NB4 (cell line): ENCODE data around the gene MAP3K14.

Experiments used
- DNase-seq: peaks from one replicate; pipeline ENCODE4 v3.0.0; 2010; ENCODE audit warnings: low read depth
- H3K4me3 ChIP-seq: one replicate; pipeline ENCODE4 v1.5.1; 2011; ENCODE audit warnings: mild to moderate bottlenecking, low read depth, low read length, moderate library complexity
- MYC ChIP-seq: IDR thresholded peaks from 2 replicates; pipeline ENCODE4 v1.6.1; 2011; ENCODE audit warnings: low read depth, low read length
- POLR2A ChIP-seq: IDR thresholded peaks from 2 replicates; pipeline ENCODE4 v1.6.1; 2011; ENCODE audit warnings: mild to moderate bottlenecking; ENCODE audit not compliant: insufficient read length; ENCODE audit errors: extremely low read depth
- TF ChIP-seq, protein P1 (sequence below): IDR thresholded peaks from one replicate; pipeline ENCODE4 v1.5.1; 2012; ENCODE audit warnings: low read depth, low read length
- TF ChIP-seq, protein P2 (sequence below): IDR thresholded peaks from 2 replicates; pipeline ENCODE4 v1.6.1; 2011; ENCODE audit warnings: low read depth, low read length

The MAP3K14 gene

DNA sequence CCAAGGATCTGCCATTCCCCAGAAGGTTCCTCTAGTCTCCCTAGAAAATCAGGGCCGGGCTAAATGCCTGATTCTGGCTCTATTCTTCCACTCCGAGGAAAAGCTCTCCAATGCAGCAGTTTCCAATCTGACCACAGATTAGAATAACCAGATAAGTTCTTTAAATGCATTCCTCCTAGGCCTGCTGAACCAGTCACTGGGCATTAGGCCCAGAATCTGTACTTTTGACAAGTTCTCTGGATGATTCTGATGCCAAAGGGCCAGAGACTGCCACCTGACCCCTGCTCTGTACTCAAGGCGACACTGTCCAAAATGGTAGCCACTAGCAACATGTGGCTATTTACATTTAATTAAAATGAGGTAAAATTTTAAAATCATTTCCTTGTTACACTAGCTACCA lies 22.3 kb downstream of the MAP3K14 start:
- no peak overlapping the region for H3K4me3 ChIP-seq
- no peak for TF ChIP-seq POLR2A
- TF ChIP-seq, protein P1, sequence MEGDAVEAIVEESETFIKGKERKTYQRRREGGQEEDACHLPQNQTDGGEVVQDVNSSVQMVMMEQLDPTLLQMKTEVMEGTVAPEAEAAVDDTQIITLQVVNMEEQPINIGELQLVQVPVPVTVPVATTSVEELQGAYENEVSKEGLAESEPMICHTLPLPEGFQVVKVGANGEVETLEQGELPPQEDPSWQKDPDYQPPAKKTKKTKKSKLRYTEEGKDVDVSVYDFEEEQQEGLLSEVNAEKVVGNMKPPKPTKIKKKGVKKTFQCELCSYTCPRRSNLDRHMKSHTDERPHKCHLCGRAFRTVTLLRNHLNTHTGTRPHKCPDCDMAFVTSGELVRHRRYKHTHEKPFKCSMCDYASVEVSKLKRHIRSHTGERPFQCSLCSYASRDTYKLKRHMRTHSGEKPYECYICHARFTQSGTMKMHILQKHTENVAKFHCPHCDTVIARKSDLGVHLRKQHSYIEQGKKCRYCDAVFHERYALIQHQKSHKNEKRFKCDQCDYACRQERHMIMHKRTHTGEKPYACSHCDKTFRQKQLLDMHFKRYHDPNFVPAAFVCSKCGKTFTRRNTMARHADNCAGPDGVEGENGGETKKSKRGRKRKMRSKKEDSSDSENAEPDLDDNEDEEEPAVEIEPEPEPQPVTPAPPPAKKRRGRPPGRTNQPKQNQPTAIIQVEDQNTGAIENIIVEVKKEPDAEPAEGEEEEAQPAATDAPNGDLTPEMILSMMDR, result no peak
- no peak for TF ChIP-seq MYC
- TF ChIP-seq, protein P2, sequence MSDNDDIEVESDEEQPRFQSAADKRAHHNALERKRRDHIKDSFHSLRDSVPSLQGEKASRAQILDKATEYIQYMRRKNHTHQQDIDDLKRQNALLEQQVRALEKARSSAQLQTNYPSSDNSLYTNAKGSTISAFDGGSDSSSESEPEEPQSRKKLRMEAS, result no peak
- no peak for DNase-seq

DNA sequence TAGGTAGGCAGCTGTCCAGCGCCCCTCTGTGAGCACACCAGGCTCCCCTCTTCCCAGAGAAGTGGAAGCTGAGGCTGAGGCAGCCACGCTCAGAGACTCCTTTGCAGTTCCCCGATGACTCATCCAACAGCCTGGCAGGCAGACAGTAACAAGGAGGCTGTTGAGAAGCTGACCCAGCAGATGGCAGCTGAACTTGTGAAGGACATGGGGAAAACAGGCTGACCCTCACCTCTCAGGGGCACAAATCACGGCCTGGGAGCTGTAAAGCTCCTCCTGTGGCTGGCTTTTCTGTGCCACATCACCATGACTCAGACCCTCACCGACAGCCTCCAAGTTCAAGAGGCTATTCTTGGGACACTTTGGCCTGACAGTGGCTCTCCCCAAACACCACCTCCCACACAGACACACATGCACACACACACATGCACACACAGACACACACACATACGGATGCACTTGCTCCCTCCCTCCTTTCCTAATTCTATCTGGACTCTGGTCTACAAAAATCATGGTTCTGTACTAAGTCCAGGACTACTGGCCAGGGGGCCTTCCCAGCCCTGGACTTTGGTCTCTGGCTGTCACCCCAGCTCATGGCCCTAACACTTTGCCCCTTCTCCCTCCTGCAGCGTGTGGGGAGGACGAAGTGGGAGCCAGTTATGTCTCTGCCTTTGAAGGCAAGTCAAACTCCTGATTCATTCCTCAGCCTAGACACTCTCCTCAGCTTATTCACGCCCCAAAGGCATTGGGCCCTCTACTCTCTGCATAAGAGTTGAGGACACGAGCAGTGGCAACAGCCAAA lies 23.2 kb downstream of the MAP3K14 start:
- TF ChIP-seq, protein P2, result no peak
- TF ChIP-seq, protein P1, result peak; percentile 1
- DNase-seq, result peak; percentile 82
- no peak overlapping the region for H3K4me3 ChIP-seq

DNA sequence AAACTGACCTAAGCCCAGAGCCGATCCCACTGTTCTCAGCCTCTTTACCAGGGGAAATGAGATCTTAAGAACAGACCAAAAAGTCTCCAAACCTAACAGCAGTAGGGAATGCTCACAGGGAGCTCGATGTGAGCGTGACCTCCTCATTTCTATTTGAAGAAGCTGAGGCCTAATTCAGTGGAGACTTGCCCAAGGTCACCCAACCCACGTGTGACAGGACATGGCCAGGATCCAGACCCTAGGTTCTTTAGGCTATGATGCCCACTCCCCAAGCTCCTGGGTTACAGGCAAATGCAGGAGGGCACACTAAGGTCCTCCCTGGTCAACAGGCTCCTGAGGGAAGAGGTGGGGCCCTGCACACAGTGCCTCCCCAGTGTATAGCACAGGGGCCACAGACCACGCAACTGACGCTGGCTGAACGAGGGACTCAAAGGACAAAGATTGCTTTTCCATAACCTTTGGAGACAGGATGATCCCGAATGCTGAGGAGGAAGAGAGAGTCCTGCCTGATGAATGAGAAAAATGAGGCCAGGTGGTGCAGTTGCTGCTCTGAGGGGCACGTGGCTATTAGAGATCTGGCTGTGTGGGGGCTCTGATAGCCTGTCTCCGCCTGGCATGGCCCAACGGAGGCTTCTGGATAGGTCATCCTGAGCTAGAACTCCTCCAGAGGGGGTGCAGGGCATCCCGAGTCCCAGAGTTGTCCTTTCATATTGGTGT lies 24.0 kb downstream of the MAP3K14 start:
- H3K4me3 ChIP-seq, result no peak overlapping the region
- DNase-seq, result no peak
- TF ChIP-seq, protein P1, result no peak
- no peak for TF ChIP-seq MYC
- TF ChIP-seq, protein P2, result no peak
- TF ChIP-seq POLR2A, result no peak

DNA sequence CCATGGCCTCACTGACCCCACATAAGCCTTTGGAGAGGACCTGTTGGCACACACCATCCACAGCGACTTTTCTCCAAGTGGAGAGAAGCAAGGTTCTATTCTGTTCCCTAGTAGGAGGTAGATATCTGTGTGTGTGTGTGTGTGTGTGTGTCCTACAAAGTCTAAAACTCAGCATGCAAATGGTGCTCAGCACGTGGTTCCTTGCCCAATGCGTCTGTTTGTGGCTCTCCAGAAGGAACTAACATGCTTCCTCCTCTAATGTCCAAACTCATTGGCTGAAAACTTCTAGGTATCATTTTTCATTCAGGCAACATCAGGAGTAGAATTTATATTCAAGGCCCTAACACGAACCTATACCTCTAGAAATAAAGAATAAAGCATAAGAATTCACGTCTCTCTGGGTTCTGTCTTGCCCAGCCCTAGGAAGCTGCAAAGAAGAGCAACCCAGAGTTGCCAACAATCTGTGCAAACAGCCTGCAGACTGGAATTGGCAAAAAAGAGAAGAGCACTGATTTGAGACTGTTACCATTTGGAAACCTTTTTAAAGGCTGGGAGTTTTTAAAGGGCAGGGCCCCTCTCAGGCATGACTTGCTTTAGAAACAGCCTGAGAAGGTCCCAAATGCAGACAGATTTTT lies 25.5 kb downstream of the MAP3K14 start:
- no peak overlapping the region for H3K4me3 ChIP-seq
- TF ChIP-seq, protein P2, result peak; percentile 98
- TF ChIP-seq, protein P1, result no peak
- no peak for TF ChIP-seq POLR2A
- TF ChIP-seq MYC, result peak; percentile 80
- peak; percentile 55 for DNase-seq

DNA sequence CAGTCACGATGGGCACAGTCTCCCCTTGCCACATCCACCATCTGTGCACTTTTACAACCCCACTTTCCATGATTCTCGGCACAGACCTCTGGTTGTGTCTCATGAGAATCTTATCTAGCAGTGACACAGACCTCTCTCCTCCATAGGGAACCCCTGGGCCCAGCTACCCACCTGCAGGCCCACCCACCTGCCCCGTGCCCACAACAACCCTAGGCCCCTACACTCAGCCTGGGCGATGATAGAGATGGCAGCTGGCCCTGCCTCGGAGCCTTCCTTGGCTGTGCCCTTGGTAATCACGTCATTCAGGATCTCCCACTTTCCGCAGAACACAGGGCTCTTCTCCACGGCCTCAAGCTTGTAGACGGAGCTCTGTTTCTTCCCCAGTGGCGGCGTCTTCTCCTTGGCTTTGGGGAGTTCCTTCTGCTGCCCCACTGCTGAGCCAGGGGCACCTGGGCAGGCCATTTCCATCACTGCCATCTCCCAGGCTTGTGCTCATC lies 26.5 kb downstream of the MAP3K14 start:
- no peak overlapping the region for H3K4me3 ChIP-seq
- no peak for TF ChIP-seq MYC
- DNase-seq, result no peak
